GM19452 (cell line): ENCODE measurements around the gene OR10G4.
"Not testable (repeated sequence)": the region's sequence is repeated elsewhere in the genome, so short reads cannot be mapped to it uniquely, and the experiment has no call there.

Source experiments
- ATAC-seq: cut with Tn5 transposase; IDR thresholded peaks from one replicate; pipeline ENCODE4 v1.9.1; 2021; ENCODE audit not compliant: unreplicated experiment

OR10G4 gene, protein sequence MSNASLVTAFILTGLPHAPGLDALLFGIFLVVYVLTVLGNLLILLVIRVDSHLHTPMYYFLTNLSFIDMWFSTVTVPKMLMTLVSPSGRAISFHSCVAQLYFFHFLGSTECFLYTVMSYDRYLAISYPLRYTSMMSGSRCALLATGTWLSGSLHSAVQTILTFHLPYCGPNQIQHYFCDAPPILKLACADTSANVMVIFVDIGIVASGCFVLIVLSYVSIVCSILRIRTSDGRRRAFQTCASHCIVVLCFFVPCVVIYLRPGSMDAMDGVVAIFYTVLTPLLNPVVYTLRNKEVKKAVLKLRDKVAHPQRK

GRCh38 chr11:124012697-124013096 lies at the start of gene OR10G4:
Gene OR10G4, plus strand, starts transcription at chr11:124012997. Its CDS starts 2,578 bp downstream, at chr11:124015575.
- ATAC-seq = no peak

- ATAC-seq = no peak
Observed at GRCh38 chr11:123973816-123974215, 39.0 kb upstream of the OR10G4 start.

DNA sequence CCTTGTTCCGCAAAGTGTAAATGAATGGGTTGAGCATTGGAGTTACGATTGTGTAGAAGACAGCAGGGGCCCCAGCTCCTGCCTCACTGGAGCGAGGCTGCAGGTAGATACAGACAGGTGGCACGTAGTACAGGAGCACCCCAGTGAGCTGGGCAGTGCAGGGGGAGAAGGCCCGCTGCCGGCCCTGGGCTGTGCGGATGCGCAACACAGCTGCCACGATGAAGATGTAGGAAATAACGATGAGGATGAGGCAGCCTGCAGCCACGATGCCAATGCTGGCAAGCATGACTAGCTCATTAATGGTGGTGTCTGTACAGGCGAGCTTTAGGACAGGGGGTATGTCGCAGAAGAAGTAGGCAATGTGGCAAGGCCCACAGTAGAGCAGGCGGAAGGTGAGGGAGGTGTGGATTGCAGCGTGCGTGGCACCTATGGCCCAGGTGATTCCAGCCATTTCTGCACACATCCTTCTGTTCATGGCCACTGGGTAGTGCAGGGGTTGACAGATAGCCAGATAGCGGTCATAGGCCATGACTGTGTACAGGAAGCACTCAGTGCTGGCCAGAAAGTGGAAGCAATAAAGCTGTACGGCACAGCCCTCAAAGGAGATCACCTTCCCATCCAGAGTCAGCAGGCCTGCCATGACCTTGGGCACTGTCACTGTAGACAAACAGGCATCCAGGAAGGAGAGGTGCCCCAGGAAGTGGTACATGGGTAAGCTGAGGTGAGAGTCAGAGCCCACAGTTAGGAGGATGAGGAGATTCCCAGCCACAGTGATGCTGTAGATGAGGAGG lies 35.8 kb upstream of the OR10G4 start:
- ATAC-seq = no peak

- no peak for ATAC-seq
Observed at GRCh38 chr11:123977731-123978347, 35.0 kb upstream of the OR10G4 start, which contains the start of gene OR10S1. Gene OR10S1, minus strand, starts transcription at chr11:123977781. Its CDS starts 117 bp downstream, at chr11:123977664.

GRCh38 chr11:123979311-123979710 lies 33.5 kb upstream of the OR10G4 start:
- ATAC-seq = no peak

- no peak for ATAC-seq
Observed at GRCh38 chr11:123995119-123995518, 17.7 kb upstream of the OR10G4 start, which contains the start of gene OR10G6. Gene OR10G6, minus strand, starts transcription at chr11:123995161. Its CDS starts 0 bp downstream, at chr11:123995161.

DNA sequence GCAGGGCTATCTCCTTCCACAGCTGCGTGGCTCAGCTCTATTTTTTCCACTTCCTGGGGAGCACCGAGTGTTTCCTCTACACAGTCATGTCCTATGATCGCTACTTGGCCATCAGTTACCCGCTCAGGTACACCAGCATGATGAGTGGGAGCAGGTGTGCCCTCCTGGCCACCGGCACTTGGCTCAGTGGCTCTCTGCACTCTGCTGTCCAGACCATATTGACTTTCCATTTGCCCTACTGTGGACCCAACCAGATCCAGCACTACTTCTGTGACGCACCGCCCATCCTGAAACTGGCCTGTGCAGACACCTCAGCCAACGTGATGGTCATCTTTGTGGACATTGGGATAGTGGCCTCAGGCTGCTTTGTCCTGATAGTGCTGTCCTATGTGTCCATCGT lies 3.0 kb downstream of the OR10G4 start:
- not testable (repeated sequence) for ATAC-seq

GRCh38 chr11:124026498-124026897 lies 13.7 kb downstream of the OR10G4 start, which contains the start of gene OR10G8:
Gene OR10G8, plus strand, starts transcription at chr11:124026798. Its CDS starts 2,825 bp downstream, at chr11:124029623.
- no peak for ATAC-seq

DNA sequence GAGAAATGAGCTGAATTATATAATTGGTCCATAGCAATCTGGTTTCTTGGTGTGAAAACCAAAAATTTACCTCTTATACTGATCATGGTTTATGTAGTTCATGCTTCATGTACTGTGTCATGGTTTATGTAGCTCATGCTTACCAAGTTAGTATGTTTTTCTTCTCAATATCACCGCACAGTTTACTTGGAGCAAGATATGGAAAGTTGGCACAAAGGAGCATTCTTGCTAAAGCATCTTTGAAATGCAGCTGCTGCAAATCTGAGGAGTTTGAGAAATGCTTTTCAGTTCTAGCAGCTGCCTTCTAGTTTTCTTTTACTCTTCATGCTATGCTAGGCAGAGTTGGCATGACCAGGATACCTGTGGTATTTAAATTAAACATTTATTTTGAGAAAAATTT lies 23.9 kb downstream of the OR10G4 start:
- no peak for ATAC-seq

DNA sequence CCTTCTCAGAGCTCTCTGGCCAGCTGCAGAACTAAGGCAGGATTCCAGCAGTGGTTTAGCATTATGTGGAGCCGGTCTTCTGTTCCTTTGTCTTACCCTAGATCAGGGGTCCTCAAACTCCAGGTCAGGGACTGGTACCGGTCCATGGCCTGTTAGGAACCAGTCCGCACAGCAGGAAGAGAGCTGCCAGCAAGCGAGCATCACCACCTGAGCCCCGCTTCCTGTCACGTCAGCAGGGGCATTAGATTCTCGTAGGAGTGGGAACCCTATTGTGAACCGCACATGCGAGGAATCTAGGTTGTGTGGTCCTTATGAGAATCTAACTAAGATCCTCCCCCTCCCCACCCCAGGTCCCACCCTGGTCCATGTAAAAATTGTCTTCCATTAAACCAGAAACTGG lies 26.8 kb downstream of the OR10G4 start:
- no peak for ATAC-seq

GRCh38 chr11:124041254-124041653 lies 28.5 kb downstream of the OR10G4 start, which contains the start of gene OR10G7:
Gene OR10G7, minus strand, starts transcription at chr11:124041325. Its CDS starts 2,324 bp downstream, at chr11:124039001.
- no peak for ATAC-seq

GRCh38 chr11:124043420-124043819 lies 30.6 kb downstream of the OR10G4 start:
- no peak for ATAC-seq

DNA sequence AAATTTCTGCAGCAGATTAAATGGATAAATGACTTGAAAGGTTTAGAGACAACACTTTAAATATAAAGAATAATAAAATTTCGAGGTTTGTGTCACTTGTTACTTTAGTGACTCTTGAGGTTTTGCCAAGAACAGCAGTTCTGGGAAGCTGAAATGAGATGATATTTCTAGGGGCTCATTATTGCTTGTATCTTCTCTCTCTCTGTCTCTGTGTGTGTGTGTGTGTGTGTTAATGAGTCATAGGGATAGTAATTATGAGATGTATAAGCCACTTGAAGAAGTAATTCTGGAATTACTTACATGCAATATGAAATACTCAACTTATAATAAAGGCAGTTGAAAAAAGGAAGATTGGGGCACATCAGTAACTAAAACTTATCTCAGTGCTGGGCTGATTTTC lies 38.0 kb downstream of the OR10G4 start:
- ATAC-seq = no peak

DNA sequence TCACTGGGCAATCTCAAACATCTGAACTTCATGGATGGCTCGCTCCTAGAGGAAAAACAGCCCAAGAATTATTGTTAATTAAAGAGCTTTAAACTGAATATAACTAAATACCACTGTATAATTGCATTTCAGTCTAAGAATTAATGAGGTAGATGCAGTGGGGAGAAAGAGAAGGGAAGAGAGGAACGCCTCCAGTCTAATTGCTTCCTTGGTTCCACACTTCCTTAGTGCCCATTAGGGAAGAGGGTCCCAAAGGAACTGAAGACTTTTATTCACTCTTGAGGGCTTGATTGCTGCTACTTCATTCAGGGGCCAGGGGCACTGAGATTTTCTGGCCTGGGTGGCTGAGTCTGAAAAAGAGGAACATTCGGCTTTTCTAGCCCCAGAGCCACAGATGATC lies 40.2 kb downstream of the OR10G4 start:
- no peak for ATAC-seq
